COLO668 (cell line): ENCODE results near the gene PCDH1.
"Not testable (repeated sequence)": the region's sequence is repeated elsewhere in the genome, so short reads cannot be mapped to it uniquely, and the experiment has no call there.

Experiments
- DNase-seq: peaks from one replicate; lab custom pipeline; 2025; ENCODE audit not compliant: unreplicated experiment; lab: John Stamatoyannopoulos, UW

PCDH1 gene

DNA sequence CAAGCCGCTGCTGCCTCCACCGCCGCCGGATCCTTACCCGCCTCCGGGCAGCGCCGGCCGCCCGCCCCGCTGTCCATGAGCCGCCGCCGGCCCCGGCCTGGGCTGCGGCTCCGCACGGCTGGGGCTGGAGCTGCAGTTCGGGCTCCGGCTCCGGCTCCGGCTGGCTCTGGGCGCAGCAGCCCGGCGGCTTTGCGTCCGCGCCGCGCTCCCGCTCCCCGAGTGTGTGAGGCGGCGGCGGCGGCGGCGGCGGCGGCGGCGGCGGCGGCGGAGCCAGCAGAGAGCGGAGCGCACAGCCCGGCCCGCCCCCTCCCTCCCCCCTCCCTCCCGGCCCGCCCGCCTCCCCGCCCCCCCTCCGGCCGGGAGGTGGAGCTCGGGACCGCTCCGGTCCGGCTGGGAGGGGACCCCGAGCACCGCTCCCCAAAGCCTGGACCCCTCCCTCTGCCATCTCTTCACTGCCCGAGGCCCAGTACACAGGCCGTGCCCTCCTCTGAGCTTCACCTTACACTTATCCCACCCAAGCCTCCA, at the start of gene PCDH1:
TSS of gene PCDH1 (minus strand) at position 225 of the 525 bp plus-strand sequence. CDS start at position 77, 148 bp downstream.
- DNase-seq = peak; percentile 59

- no peak for DNase-seq
Observed at GRCh38 chr5:141926434-141926833, 48.2 kb upstream of the PCDH1 start.

GRCh38 chr5:141923448-141924313, 45.5 kb upstream of the PCDH1 start, which contains the start of gene DELE1:
DELE1 (plus strand) TSS chr5:141923871; CDS start chr5:141923942, 71 bp downstream.
- peak; percentile 90 for DNase-seq

- DNase-seq = not testable (repeated sequence)
Observed at GRCh38 chr5:141922827-141923447, 44.7 kb upstream of the PCDH1 start.

DNA sequence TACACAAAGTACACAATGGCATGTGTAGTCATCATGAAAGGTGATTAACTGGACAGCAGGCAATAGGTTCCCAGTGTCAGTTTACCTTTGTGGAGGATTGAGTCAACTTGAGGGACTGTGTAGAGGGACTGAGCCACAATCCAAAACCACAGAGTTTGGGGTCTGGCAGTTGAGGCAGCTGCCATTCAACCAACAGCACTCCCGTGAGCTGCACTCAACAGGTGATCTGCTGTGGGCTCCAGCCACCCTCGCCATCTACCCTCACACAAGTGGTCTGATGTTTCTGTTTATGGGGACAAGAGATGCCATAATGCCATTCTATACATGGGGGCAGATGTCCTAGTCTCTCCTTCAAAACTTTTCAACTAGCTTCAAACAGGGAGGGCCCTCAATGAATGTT, 42.6 kb upstream of the PCDH1 start:
- no peak for DNase-seq

- no peak for DNase-seq
Observed at GRCh38 chr5:141919218-141920119, 41.3 kb upstream of the PCDH1 start.

DNA sequence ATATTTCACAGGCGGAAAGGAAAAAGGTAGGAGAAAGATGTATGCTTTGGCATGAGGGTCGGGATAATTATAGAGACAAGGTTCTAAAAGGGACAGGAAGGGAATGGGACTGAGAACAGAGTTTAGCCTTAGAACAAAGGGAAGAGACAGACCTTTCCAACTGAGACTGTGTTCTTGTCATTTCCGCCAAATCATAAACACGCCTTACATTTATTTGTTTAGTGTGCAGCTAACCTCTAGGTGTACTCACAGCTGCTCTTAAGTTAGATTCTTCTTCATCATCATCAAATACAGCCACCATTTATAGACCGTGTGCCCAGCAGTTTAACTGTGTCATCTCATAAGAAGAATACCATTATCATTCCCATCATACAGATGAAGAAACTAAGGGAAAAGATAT, 39.5 kb upstream of the PCDH1 start:
- DNase-seq = no peak

GRCh38 chr5:141916522-141916921, 38.3 kb upstream of the PCDH1 start:
- no peak for DNase-seq

DNA sequence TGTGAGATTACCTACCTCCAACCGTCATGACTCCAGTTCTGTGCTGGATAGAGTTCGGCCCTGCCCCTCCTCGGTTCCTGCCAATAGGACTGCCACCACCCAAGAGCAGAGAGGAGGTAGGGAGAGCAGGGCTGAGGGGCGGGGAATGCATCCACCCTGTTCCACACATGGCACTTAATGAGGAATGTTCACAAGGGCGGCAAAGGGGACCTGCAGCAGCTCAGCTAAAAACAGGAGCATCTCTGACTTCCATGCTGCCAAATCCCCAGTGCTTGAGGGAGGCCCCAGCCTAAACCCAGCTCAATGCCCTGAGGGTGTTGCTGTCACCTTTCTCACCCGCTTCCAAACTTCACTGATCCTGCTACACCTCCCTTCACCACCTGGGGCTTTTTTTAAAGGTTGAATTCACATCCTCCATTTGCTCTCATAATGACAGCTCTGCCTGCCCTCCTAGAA, 37.7 kb upstream of the PCDH1 start:
- DNase-seq = no peak

GRCh38 chr5:141914797-141915196, 36.6 kb upstream of the PCDH1 start:
- no peak for DNase-seq

DNA sequence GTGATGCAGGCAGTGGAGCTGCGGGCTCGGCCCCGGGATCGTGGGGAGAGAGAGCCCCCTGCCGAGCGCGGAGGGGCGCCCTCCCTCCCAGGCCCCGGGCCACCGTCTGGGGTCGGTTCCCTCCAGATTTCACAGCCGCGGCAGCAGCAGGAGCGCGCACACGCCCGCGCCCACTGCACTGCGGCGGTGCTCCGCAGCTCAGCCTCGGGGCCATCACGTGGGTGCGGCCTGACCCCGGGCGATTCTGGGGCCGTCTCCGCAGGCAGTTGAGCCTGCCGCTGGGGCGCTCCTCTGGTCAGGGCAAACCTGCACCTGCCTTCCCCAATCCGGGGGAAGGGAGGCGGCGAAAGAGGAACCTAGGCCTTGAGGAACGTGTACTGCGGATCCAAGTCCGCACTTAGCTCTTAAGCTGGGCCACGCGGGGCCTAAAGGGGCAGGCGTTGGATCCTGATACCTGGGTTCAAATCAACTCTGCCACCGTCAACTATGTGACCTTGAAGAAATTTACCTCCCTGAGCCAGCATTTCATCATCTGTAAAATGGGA, 36.1 kb upstream of the PCDH1 start:
- peak; percentile 40 for DNase-seq

- DNase-seq = no peak
Observed at GRCh38 chr5:141913560-141914198, 35.5 kb upstream of the PCDH1 start.

DNA sequence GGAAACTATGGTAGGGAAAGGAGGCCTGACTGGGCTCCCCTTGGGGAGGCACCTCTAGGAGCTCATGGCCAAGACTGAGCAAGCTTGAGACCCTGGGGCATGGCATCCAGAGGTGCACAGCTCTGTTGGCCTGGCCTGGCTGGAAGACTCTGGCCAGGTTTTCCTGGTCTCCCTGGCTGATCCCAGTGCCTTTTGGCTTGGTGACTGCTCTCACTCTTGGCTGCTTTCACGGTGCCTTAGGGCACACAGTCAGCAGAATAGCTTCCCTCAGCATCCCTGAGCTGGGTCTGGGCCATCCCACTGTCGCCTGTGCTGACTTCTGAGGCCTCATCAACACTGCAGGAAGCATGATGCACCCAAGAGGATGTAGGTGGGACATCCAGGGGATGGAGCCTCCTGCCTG, 32.1 kb upstream of the PCDH1 start:
- DNase-seq = no peak

GRCh38 chr5:141909212-141909611, 31.0 kb upstream of the PCDH1 start:
- no peak for DNase-seq

GRCh38 chr5:141908796-141909195, 30.6 kb upstream of the PCDH1 start:
- DNase-seq = no peak

GRCh38 chr5:141906972-141907371, 28.8 kb upstream of the PCDH1 start:
- DNase-seq = no peak

- no peak for DNase-seq
Observed at GRCh38 chr5:141906517-141906916, 28.3 kb upstream of the PCDH1 start.

GRCh38 chr5:141904551-141904950, 26.3 kb upstream of the PCDH1 start:
- DNase-seq = no peak

DNA sequence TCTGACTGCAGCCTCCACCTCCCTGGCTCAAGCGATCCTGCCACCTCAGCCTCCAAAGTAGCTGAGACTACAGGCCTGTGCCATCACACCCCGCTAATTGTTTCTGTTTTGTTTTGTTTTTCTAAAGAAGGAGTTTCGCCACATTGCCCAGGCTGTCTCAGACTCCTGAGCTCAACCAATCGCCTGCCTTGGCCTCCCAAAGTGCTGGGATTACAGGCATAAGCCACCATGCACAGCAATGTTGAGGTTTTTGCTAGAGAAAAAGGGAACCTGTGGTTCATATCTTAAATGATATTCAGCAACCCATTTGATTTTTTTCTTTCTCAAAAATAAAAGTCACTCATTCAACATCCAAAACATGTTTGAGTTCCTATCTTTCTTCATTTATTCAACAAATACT, 25.1 kb upstream of the PCDH1 start:
- DNase-seq = no peak
